ENCODE measurements around the gene INVS. TPM values are rescaled to one million over a fixed set of nuclear protein-coding genes. Genes with fewer than 3 reads are reported as not detected.
"Not testable (repeated sequence)": the region's sequence is repeated elsewhere in the genome, so short reads cannot be mapped to it uniquely, and the experiment has no call there.

Gene INVS
- total RNA-seq, 1 donor from 2014 or later = 24.0 TPM

- no peaks in the 10 kb centered on the region for H3K27me3 Mint-ChIP-seq
- TF ChIP-seq, protein P1, sequence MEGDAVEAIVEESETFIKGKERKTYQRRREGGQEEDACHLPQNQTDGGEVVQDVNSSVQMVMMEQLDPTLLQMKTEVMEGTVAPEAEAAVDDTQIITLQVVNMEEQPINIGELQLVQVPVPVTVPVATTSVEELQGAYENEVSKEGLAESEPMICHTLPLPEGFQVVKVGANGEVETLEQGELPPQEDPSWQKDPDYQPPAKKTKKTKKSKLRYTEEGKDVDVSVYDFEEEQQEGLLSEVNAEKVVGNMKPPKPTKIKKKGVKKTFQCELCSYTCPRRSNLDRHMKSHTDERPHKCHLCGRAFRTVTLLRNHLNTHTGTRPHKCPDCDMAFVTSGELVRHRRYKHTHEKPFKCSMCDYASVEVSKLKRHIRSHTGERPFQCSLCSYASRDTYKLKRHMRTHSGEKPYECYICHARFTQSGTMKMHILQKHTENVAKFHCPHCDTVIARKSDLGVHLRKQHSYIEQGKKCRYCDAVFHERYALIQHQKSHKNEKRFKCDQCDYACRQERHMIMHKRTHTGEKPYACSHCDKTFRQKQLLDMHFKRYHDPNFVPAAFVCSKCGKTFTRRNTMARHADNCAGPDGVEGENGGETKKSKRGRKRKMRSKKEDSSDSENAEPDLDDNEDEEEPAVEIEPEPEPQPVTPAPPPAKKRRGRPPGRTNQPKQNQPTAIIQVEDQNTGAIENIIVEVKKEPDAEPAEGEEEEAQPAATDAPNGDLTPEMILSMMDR (conservative IDR thresholded peaks at IDR 0.05) = no peak
- no peak overlapping the region for H3K27ac Mint-ChIP-seq
- peaks cover 11% of the 10 kb centered on the region for H3K36me3 Mint-ChIP-seq
- H3K9me3 Mint-ChIP-seq = no peaks in the 10 kb centered on the region
- H3K4me3 Mint-ChIP-seq = no peak overlapping the region
- peaks cover 14% of the 10 kb centered on the region for H3K4me1 Mint-ChIP-seq (ENCODE audit: unreplicated experiment)
- DNase-seq (ENCODE audit: extremely low spot score, unreplicated experiment) = no peak
These were observed 28.7 kb upstream of the INVS start for GRCh38 chr9:100070104-100071041.

GRCh38 chr9:100071271-100071670 is 27.8 kb upstream of the INVS start:
- no peak overlapping the region for H3K27ac Mint-ChIP-seq
- H3K4me3 Mint-ChIP-seq = no peak overlapping the region
- TF ChIP-seq, protein P1 (conservative IDR thresholded peaks at IDR 0.05) = no peak
- no peaks in the 10 kb centered on the region for H3K9me3 Mint-ChIP-seq
- no peak for DNase-seq (ENCODE audit: extremely low spot score, unreplicated experiment)
- peaks cover 11% of the 10 kb centered on the region for H3K36me3 Mint-ChIP-seq
- H3K4me1 Mint-ChIP-seq (ENCODE audit: unreplicated experiment) = peaks cover 14% of the 10 kb centered on the region
- no peaks in the 10 kb centered on the region for H3K27me3 Mint-ChIP-seq

GRCh38 chr9:100072805-100073204 is 26.2 kb upstream of the INVS start:
- peaks cover 14% of the 10 kb centered on the region for H3K4me1 Mint-ChIP-seq (ENCODE audit: unreplicated experiment)
- H3K27me3 Mint-ChIP-seq = no peaks in the 10 kb centered on the region
- H3K4me3 Mint-ChIP-seq = no peak overlapping the region
- no peak overlapping the region for H3K27ac Mint-ChIP-seq
- peaks cover 7% of the 10 kb centered on the region for H3K36me3 Mint-ChIP-seq
- no peak for DNase-seq (ENCODE audit: extremely low spot score, unreplicated experiment)
- TF ChIP-seq, protein P1 (conservative IDR thresholded peaks at IDR 0.05) = no peak
- H3K9me3 Mint-ChIP-seq = no peaks in the 10 kb centered on the region

GRCh38 chr9:100074093-100074492 is 24.9 kb upstream of the INVS start:
- Mint-ChIP-seq H3K27me3 (no peaks in the 10 kb centered on the region), H3K4me3 (no peak overlapping the region), H3K9me3 (no peaks in the 10 kb centered on the region), H3K4me1 (ENCODE audit: unreplicated experiment) (peaks cover 14% of the 10 kb centered on the region), H3K36me3 (peaks cover 7% of the 10 kb centered on the region), H3K27ac (no peak overlapping the region)
- TF ChIP-seq, protein P1 (conservative IDR thresholded peaks at IDR 0.05) = no peak
- no peak for DNase-seq (ENCODE audit: extremely low spot score, unreplicated experiment)

GRCh38 chr9:100074989-100075388 is 24.1 kb upstream of the INVS start:
- Mint-ChIP-seq H3K36me3 (peaks cover 7% of the 10 kb centered on the region), H3K4me1 (ENCODE audit: unreplicated experiment) (peaks cover 14% of the 10 kb centered on the region), H3K4me3 (no peak overlapping the region), H3K9me3 (no peaks in the 10 kb centered on the region), H3K27ac (no peak overlapping the region), H3K27me3 (no peaks in the 10 kb centered on the region)
- no peak for DNase-seq (ENCODE audit: extremely low spot score, unreplicated experiment)
- TF ChIP-seq, protein P1 (conservative IDR thresholded peaks at IDR 0.05) = no peak

DNA sequence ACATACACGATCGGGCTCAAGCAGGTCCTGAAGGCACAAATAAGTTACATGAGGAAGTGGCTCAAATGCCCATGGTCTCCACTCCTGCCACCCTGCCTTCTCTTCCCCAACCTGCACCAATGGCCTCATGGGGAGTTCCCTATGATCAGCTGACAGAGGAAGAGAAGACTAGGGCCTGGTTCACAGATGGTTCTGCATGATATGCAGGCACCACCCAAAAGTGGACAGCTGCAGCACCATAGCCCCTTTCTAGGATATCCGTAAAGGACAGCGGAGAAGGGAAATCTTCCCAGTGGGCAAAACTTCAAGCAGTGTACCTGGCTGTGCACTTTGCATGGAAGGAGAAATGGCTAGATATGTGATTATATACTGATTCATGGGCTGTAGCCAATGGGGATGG is 22.8 kb upstream of the INVS start:
- H3K36me3 Mint-ChIP-seq; H3K4me3 Mint-ChIP-seq; H3K27me3 Mint-ChIP-seq; H3K4me1 Mint-ChIP-seq (ENCODE audit: unreplicated experiment); DNase-seq (ENCODE audit: extremely low spot score, unreplicated experiment); H3K9me3 Mint-ChIP-seq: not testable (repeated sequence)
- peak overlapping the region; percentile 7 for H3K27ac Mint-ChIP-seq

Data from type B pancreatic cell (in vitro differentiated cells).